OCI-LY7 (cell line): ENCODE results near the gene DMAC1. TPM values are rescaled to one million over a fixed set of nuclear protein-coding genes. Genes with fewer than 3 reads are reported as not detected.
A peak's percentile ranks its signal among the peaks of the same experiment; 100 is the strongest.

Experiments used
- BruUV-seq: library from RNA; stranded (reverse); fragments of 400-500 nt; replicated peaks from 2 replicates; lab custom pipeline; 2021; lab: Mats Ljungman, UMichigan
- CTCF ChIA-PET: fragments of 300-600 bp; sonication (Branson Sonifier 250); formaldehyde crosslinking; loops from one replicate; lab custom pipeline; 2022; ENCODE audit warnings: antibody characterized with exemption; ENCODE audit not compliant: unreplicated experiment; lab: Charles Lee
- POLR2A ChIA-PET: fragments of 300-600 bp; sonication (Branson Sonifier 250); formaldehyde crosslinking; loops from one replicate; lab custom pipeline; 2022; ENCODE audit warnings: antibody characterized with exemption; lab: Charles Lee
- DNase-seq: peaks from one replicate; pipeline ENCODE4 v3.0.0-alpha.2; 2015; ENCODE audit warnings: low spot score
- H2AFZ ChIP-seq: fragments of 200-600 bp; sonication (generic), shearing (Covaris generic); 2 replicates; pipeline ENCODE4 v1.6.1; 2014; ENCODE audit warnings: mild to moderate bottlenecking, antibody characterized with exemption, low read length, moderate library complexity
- H3K27ac ChIP-seq: fragments of 200-600 bp; sonication (generic); 2 replicates; pipeline ENCODE4 v1.5.1; 2014; ENCODE audit warnings: mixed run types, low read depth, mild to moderate bottlenecking, moderate library complexity, low read length, inconsistent platforms; ENCODE audit not compliant: poor library complexity, severe bottlenecking
- H3K36me3 ChIP-seq: fragments of 200-600 bp; sonication (generic); 2 replicates; pipeline ENCODE4 v1.6.1; 2014; ENCODE audit warnings: mild to moderate bottlenecking, antibody characterized with exemption, low read length, moderate library complexity, mixed read lengths; ENCODE audit not compliant: insufficient read depth
- H3K4me1 ChIP-seq: fragments of 200-600 bp; sonication (generic); 2 replicates; pipeline ENCODE4 v1.5.1; 2014; ENCODE audit warnings: mild to moderate bottlenecking, low read length; ENCODE audit not compliant: insufficient read depth, poor library complexity, severe bottlenecking
- H3K4me2 ChIP-seq: fragments of 200-600 bp; sonication (generic); 2 replicates; pipeline ENCODE4 v1.6.1; 2014; ENCODE audit warnings: mild to moderate bottlenecking, low read length
- H3K4me3 ChIP-seq: fragments of 200-600 bp; sonication (generic); 2 replicates; pipeline ENCODE4 v1.5.1; 2014; ENCODE audit warnings: mild to moderate bottlenecking, low read depth, low read length; ENCODE audit not compliant: poor library complexity, severe bottlenecking
- H3K79me2 ChIP-seq: fragments of 200-600 bp; sonication (generic); 2 replicates; pipeline ENCODE4 v1.6.1; 2016; ENCODE audit warnings: low read depth, mild to moderate bottlenecking, low read length, moderate library complexity, mixed read lengths; ENCODE audit not compliant: insufficient read depth
- H3K9me2 ChIP-seq: fragments of 200-600 bp; sonication (generic); 2 replicates; pipeline ENCODE4 v1.6.1; 2016; ENCODE audit warnings: mild to moderate bottlenecking, low read length, mixed read lengths; ENCODE audit not compliant: insufficient read depth
- H3K9me3 ChIP-seq: fragments of 200-600 bp; sonication (generic); 2 replicates; pipeline ENCODE4 v1.6.1; 2014; ENCODE audit warnings: mild to moderate bottlenecking, mixed run types, low read length, mixed read lengths
- H4K20me1 ChIP-seq: fragments of 200-600 bp; sonication (generic); 2 replicates; pipeline ENCODE4 v1.6.1; 2014; ENCODE audit warnings: mild to moderate bottlenecking, antibody characterized with exemption, low read length, moderate library complexity, mixed read lengths; ENCODE audit not compliant: insufficient read depth
- CTCF ChIP-seq: fragments of 200-600 bp; sonication (generic); conservative IDR thresholded peaks from 2 replicates; pipeline ENCODE4 v1.5.1; 2014; ENCODE audit warnings: mild to moderate bottlenecking, antibody characterized with exemption, low read length, moderate library complexity, mixed read lengths
- EZH2phosphoT487 ChIP-seq: fragments of 200-600 bp; sonication (generic); IDR thresholded peaks from 2 replicates; pipeline ENCODE4 v1.6.1; 2018; ENCODE audit warnings: low read depth, borderline replicate concordance, mild to moderate bottlenecking, mixed run types, antibody characterized with exemption, low read length, moderate library complexity, mixed read lengths
- intact Hi-C: fragments of 100-400 bp; cut with micrococcal nuclease; formaldehyde crosslinking; loops from one replicate; pipeline ENCODE4 v1.10.0; 2022; ENCODE audit not compliant: unreplicated experiment
- total RNA-seq, 2 experiments: library from RNA; depleted of rRNA in 1 of 2; stranded (reverse); fragments of >200 nt in 1 of 2; shearing (Covaris generic) in 1 of 2; gene quantifications; 2 replicates each; pipeline ENCODE4 v1.2.3, GENCODE V29; 2014 to 2022

DMAC1 gene
- total RNA-seq, 2 experiments from 2014 or later, result 29.1 to 103 TPM

GRCh38 chr9:7834531-7834930 is 35.0 kb upstream of the DMAC1 start:
- no peaks in the 10 kb centered on the region for H3K36me3 ChIP-seq
- no TSS peak for BruUV-seq
- H3K79me2 ChIP-seq, result no peaks in the 10 kb centered on the region
- no peaks in the 10 kb centered on the region for H4K20me1 ChIP-seq
- no peak overlapping the region for H3K4me3 ChIP-seq
- H3K9me3 ChIP-seq, result no peaks in the 10 kb centered on the region
- no peaks in the 10 kb centered on the region for H3K4me1 ChIP-seq
- POLR2A ChIA-PET, result interaction anchor here (0.6 kb wide), 1 partner anchor 63 kb away, joined by 3 read pairs; no protein-coding TSS in a partner anchor
- CTCF ChIA-PET, result no interaction called here
- TF ChIP-seq EZH2phosphoT487 (no peak), CTCF (no peak)
- H3K4me2 ChIP-seq, result no peak overlapping the region
- no peak overlapping the region for H2AFZ ChIP-seq
- intact Hi-C loops, result no loop called here
- 0 out of 2 replicates have a peak, but pooled peaks cover 4% of the 10 kb centered on the region for H3K9me2 ChIP-seq
- no peak overlapping the region for H3K27ac ChIP-seq
- no peak for DNase-seq

- CTCF ChIA-PET, result no interaction called here
- POLR2A ChIA-PET, result interaction anchor here (0.5 to 1.0 kb wide), 2 partner anchors 20 to 529 kb away, joined by 4 read pairs; no protein-coding TSS in a partner anchor
- H4K20me1 ChIP-seq, result no peaks in the 10 kb centered on the region
These were observed 28.8 kb upstream of the DMAC1 start for GRCh38 chr9:7828334-7828733.

More at GRCh38 chr9:7828334-7828733, 28.8 kb upstream of the DMAC1 start:
- H3K9me2 ChIP-seq, result no peaks in the 10 kb centered on the region
- H3K4me2 ChIP-seq, result no peak overlapping the region
- no TSS peak for BruUV-seq
- TF ChIP-seq EZH2phosphoT487 (no peak), CTCF (no peak)
- 0 out of 2 replicates have a peak overlapping the region, but pooled peaks have one; percentile 19 for H2AFZ ChIP-seq
- intact Hi-C loops, result no loop called here
- no peaks in the 10 kb centered on the region for H3K79me2 ChIP-seq
- H3K4me3 ChIP-seq, result no peak overlapping the region
- H3K36me3 ChIP-seq, result no peaks in the 10 kb centered on the region
- no peaks in the 10 kb centered on the region for H3K9me3 ChIP-seq
- DNase-seq, result no peak
- H3K27ac ChIP-seq, result no peak overlapping the region
- no peaks in the 10 kb centered on the region for H3K4me1 ChIP-seq
